Stimulated activated naive CD8-positive, alpha-beta T cell treated with anti-CD3 and anti-CD28 coated beads, Interleukin-15, amount 100 ng/mL, for 72 hours (primary cell): ENCODE measurements around the gene GPRC5D.

Experiments used
- ATAC-seq: fragments of 150-1000 bp; cut with Tn5 transposase; 2 replicates; pipeline ENCODE4 v1.10.0; 2021; ENCODE audit warnings: mild to moderate bottlenecking, moderate library complexity
- DNase-seq, 2 donors: peaks; one replicate each; pipeline ENCODE4 v3.0.0; 2021 to 2022
- H3K27ac Mint-ChIP-seq, 2 donors: one replicate each; pipeline ENCODE4 v1.8.0; 2022; ENCODE audit warnings: mild to moderate bottlenecking in 2 of 2, mixed read lengths in 2 of 2, moderate library complexity in 2 of 2
- H3K27me3 Mint-ChIP-seq: one replicate; pipeline ENCODE4 v1.8.0; 2022; ENCODE audit warnings: mixed read lengths
- H3K4me1 Mint-ChIP-seq: one replicate; pipeline ENCODE4 v1.8.0; 2022; ENCODE audit warnings: mild to moderate bottlenecking, mixed read lengths
- H3K4me3 Mint-ChIP-seq, 2 donors: one replicate each; pipeline ENCODE4 v1.8.0; 2022; ENCODE audit warnings: mild to moderate bottlenecking in 2 of 2, mixed read lengths in 2 of 2, moderate library complexity in 1 of 2
- H3K9me3 Mint-ChIP-seq, 2 donors: one replicate each; pipeline ENCODE4 v1.8.0; 2022; ENCODE audit warnings: mixed read lengths in 2 of 2

GPRC5D gene

DNA sequence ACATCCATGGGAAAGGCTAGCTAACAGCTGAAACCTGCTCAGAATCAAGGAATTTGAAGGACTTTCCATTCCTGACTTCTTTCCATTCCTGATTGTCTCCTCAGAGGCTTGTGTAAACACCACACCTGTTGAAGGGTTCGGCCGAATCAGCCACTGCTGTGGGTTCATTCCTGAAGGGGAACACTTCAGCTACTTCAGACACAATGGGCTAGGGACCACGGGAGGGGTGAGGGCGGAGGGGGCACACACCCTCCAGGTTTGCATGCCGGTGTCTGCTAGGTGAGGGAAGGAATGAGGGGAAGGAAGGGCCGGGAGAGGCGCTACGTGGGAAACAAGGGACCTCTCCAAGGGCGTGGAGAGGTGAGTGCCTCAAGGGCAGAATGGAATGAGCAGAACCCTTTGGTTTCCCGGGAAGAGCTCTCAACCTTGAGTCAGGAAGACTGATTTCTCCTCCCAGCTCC, 59.3 kb downstream of the GPRC5D start:
- H3K4me3 Mint-ChIP-seq: no peak overlapping the region
- peaks cover 49% of the 10 kb centered on the region for H3K27me3 Mint-ChIP-seq
- H3K4me1 Mint-ChIP-seq: peaks cover 22% of the 10 kb centered on the region
- DNase-seq (no peak), ATAC-seq (no peak)
- H3K9me3 Mint-ChIP-seq: no peaks in the 10 kb centered on the region
- H3K27ac Mint-ChIP-seq: peak overlapping the region in 1 of 2 donors; percentile 31

DNA sequence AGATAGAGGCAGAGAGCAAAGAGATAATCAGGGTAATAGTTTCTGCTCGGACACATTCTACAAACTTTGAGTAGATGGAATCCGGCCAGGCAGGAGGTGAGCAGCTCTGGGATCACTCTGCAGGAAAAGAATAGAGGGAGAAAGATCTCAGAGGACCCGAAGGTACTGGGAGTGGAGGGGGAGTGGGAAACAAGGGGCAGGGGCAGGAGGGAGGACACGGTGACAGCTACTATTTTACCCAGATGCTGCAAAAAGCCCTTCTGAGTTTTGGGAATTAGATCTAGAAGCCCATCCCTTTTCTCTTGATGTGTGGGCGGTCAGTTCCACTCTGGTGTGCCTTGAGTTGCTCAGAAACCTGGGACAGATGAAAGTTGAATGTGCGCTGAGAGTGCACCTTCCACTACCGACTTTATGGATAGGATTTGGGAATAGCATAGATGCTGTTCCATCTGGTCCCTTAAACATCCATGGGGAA, 60.1 kb downstream of the GPRC5D start:
- Mint-ChIP-seq H3K27ac (no peak overlapping the region), H3K9me3 (no peaks in the 10 kb centered on the region), H3K4me1 (peaks cover 22% of the 10 kb centered on the region), H3K27me3 (peaks cover 49% of the 10 kb centered on the region), H3K4me3 (peak overlapping the region; percentile 90 to 92)
- DNase-seq (no peak), ATAC-seq (no peak)

DNA sequence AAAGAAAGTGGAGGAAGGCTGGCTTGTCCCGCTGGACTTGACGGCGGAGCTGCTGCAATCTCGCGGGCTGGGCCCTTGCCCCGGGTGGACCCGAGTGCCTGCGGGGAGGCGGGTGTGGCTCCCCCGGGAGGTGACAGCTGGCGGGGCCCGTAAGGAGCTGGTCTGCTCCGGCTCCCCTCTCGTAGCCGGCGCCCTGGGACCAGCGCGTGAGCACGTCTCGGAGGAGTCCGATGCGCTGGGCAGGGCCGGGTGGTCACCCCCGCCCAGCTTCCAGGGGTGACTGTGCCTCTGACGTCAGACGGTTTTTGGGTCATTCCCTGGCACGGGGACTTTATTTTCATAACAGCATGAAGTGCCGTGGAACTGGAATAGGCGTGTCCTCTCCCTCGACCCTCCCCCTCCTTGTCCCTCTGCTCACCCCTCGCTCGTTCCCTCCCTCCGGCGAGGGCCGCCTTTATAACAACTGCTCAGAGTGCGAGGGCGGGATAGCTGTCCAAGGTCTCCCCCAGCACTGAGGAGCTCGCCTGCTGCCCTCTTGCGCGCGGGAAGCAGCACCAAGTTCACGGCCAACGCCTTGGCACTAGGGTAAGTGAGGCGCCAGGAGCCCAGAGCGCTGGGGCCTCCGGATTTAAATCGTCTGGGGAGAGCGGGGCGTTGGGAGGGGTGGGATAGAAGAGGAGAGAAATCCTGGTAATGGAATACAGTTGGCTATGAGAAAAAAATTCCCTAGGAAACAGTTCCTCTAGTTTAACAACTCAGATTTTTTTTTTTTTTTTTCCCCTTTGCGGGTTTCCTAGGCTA, 60.7 kb downstream of the GPRC5D start, which contains the start of gene GPRC5A:
TSS of gene GPRC5A (plus strand) at position 483 of the 801 bp plus-strand sequence. CDS start 16,688 bp downstream, outside the sequence.
- peaks cover 49% of the 10 kb centered on the region for H3K27me3 Mint-ChIP-seq
- peak within 1 kb of the TSS; percentile 91 to 94 for H3K27ac Mint-ChIP-seq
- peak; percentile 79 for ATAC-seq
- DNase-seq: peak; percentile 33 to 57
- peaks cover 22% of the 10 kb centered on the region for H3K4me1 Mint-ChIP-seq
- H3K4me3 Mint-ChIP-seq: peak within 1 kb of the TSS; percentile 90 to 92
- H3K9me3 Mint-ChIP-seq: no peaks in the 10 kb centered on the region
